Heart left ventricle (tissue), 16 donors: ENCODE results near the gene LNPK. TPM values are rescaled to one million over a fixed set of nuclear protein-coding genes. Genes with fewer than 3 reads are reported as not detected.

Experiments used
- ATAC-seq, 4 donors: fragments of 200-7000 bp; cut with Tn5 transposase; one replicate each; pipeline ENCODE4 v1.9.1; 2020 to 2022; ENCODE audit warnings: moderate library complexity in 4 of 4, mild to moderate bottlenecking in 3 of 4, moderate number of reproducible peaks in 1 of 4
- DNase-seq, 5 donors: peaks; one replicate each; pipeline ENCODE4 v3.0.0-alpha.2; 2020
- H3K27ac ChIP-seq, 12 donors: fragments of 200-600 bp; sonication (generic) in 4 of 12; one replicate each; pipeline versions ENCODE4 v1.5.0 to v1.8.0; 2016 to 2022; ENCODE audit warnings: mild to moderate bottlenecking in 2 of 12
- H3K27me3 ChIP-seq, 9 donors: fragments of 200-600 bp; sonication (generic) in 2 of 9; one replicate each; pipeline versions ENCODE4 v1.5.1 to v1.8.0; 2016 to 2022; ENCODE audit warnings: mild to moderate bottlenecking in 3 of 9
- H3K36me3 ChIP-seq, 9 donors: fragments of 200-600 bp; sonication (generic) in 2 of 9; one replicate each; pipeline versions ENCODE4 v1.5.0 to v1.8.0; 2018 to 2022; ENCODE audit warnings: mild to moderate bottlenecking in 2 of 9
- H3K4me1 ChIP-seq, 12 donors: fragments of 200-600 bp; sonication (generic) in 4 of 12; one replicate each; pipeline versions ENCODE4 v1.5.0 to v1.8.0; 2016 to 2022; ENCODE audit warnings: mild to moderate bottlenecking in 3 of 12
- H3K4me3 ChIP-seq, 12 donors: fragments of 200-600 bp; sonication (generic) in 4 of 12; one replicate each; pipeline versions ENCODE4 v1.5.0 to v1.8.0; 2017 to 2022; ENCODE audit warnings: mild to moderate bottlenecking in 9 of 12, moderate library complexity in 4 of 12
- H3K9me3 ChIP-seq, 12 donors: fragments of 200-600 bp; sonication (generic) in 4 of 12; one replicate each; pipeline versions ENCODE4 v1.5.0 to v1.8.0; 2016 to 2022; ENCODE audit warnings: mild to moderate bottlenecking in 1 of 12
- POLR2A ChIP-seq, 2 donors: fragments of 450-650 bp; IDR thresholded peaks; one replicate each; pipeline ENCODE4 v1.6.1; 2017; ENCODE audit warnings: antibody characterized with exemption in 2 of 2, mild to moderate bottlenecking in 2 of 2, moderate library complexity in 2 of 2
- WGBS, 4 donors: extraction: QIAGEN DNeasy Blood & Tissue Kit in 2 of 4; methylation state at CpG; one replicate each; pipeline versions ENCODE4 v1.1.5 to v1.1.7; 2013 to 2018; 5-methylcytosine and 5-hydroxymethylcytosine counted together
- intact Hi-C, 10 donors: fragments of 100-400 bp; cut with DNase I; formaldehyde crosslinking; loops; one replicate each; pipeline versions ENCODE4 v1.11.1 to v1.14.2; 2022
- polyA plus RNA-seq, 2 donors: library from polyadenylated mRNA; stranded (reverse); fragments of 200-250 nt; gene quantifications; one replicate each; pipeline ENCODE4 v1.2.3, GENCODE V29; 2013
- total RNA-seq, 9 donors: library from RNA; depleted of rRNA in 2 of 9; stranded (reverse); fragments of >200 nt in 2 of 9; fragmentation: NEBNext Ultra II Directional in 3 of 9; extraction: Animal tissue kit (Norgen Biotek cat#: 25700) in 3 of 9; gene quantifications; one replicate each; pipeline versions ENCODE4 v1.1.0 to v1.2.4, GENCODE V29; 2016 to 2023
- TF ChIP-seq, protein P1 (sequence below), 12 donors: fragments of 200-600 bp; sonication (generic) in 4 of 12; IDR thresholded peaks; one replicate each; pipeline versions ENCODE4 v1.5.0 to v1.8.0; 2018 to 2022; ENCODE audit warnings: antibody characterized with exemption in 12 of 12, mild to moderate bottlenecking in 5 of 12
- donor health status: ischemic (EF 13 %, LVEDD 7.1; RV severe dilation, severe dysfunction).
- donor health status: healthy with polysubstance abuse.
- donor health status: DM: no; HTN: yes; CAD: no.
- donor health status: DM: no; HTN: no; CAD: no.
- donor health status: ischemic (EF 25% LVEDD 6.9; RV normal size, moderate dysfunction).
- donor health status: ischemic (EF 25% LVEDD 5.7; RV mildly dilated, moderate dysfunction).
- donor health status: healthy.
- donor health status: DM: yes; HTN: yes; CAD: no.
- donor health status: ischemic (EF 35%, LVEDD 5.7; RV mildly dilated, moderate dysfunction).
- donor health status: nonischemic (EF 11% LVEDD 7.7; RV severe dilation, severe dysfunction).
- donor health status: DM: yes; HTN: yes; CAD: no.
- donor health status: PGD.
- donor health status: ischemic (EF 29% LVEDD 5.4; RV normal size, mild dysfunction).
- donor health status: nonischemic (EF 23%, LVEDD 6.1; RV moderate dilation, normal function).

The LNPK gene
- total and polyA plus RNA-seq, 11 donors = 5.0 to 45.6 (median 32.9) TPM

DNA sequence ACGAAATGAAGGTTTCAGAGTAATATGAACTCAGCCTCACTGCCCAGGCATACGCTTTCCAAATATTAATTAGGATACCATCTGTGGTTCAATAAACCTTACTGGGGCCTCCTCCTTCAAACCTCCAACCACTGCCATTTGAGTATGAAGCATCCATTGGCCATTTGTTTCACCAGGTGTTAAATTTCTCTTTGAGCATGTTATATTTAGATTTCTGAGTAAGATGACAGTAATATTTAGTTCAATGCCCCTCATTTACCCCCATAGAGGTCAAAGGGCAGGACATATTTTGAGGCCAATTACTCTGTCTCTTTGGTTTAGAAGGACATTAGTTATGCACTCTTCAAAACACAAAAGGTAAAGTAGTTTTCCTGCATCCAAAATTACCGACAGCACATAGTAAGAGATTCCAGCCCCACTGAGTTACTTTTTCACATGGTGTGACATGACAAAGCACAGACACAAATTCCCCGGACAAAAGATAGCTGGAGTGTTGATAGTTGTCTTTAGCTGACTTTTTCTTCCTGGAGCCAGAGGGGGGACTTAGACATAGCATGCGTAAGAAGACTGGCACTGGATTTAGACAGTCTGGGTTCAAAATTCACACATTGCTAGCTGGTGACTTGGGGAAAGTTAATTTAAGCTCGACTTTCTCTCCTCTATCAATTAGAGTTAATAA is 33.1 kb upstream of the LNPK start:
- H3K27ac ChIP-seq = peak overlapping the region in 8 of 12 donors; percentile 31 to 62 (median 40)
- no peak overlapping the region for H3K4me3 ChIP-seq
- TF ChIP-seq, protein P1, sequence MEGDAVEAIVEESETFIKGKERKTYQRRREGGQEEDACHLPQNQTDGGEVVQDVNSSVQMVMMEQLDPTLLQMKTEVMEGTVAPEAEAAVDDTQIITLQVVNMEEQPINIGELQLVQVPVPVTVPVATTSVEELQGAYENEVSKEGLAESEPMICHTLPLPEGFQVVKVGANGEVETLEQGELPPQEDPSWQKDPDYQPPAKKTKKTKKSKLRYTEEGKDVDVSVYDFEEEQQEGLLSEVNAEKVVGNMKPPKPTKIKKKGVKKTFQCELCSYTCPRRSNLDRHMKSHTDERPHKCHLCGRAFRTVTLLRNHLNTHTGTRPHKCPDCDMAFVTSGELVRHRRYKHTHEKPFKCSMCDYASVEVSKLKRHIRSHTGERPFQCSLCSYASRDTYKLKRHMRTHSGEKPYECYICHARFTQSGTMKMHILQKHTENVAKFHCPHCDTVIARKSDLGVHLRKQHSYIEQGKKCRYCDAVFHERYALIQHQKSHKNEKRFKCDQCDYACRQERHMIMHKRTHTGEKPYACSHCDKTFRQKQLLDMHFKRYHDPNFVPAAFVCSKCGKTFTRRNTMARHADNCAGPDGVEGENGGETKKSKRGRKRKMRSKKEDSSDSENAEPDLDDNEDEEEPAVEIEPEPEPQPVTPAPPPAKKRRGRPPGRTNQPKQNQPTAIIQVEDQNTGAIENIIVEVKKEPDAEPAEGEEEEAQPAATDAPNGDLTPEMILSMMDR (IDR thresholded peaks at IDR 0.05) = no peak
- TF ChIP-seq POLR2A (IDR thresholded peaks at IDR 0.05) = no peak
- peak in 2 of 5 donors; percentile 22 for DNase-seq
- H3K9me3 ChIP-seq = no peaks in the 10 kb centered on the region
- H3K4me1 ChIP-seq = peaks cover 0 to 19% (median 0%) of the 10 kb centered on the region in 12 donors
- no peaks in the 10 kb centered on the region for H3K36me3 ChIP-seq
- H3K27me3 ChIP-seq = peaks cover 0 to 8% (median 0%) of the 10 kb centered on the region in 9 donors
- 31 to 44% (median 37%) methylated on average over 6 of the region's 6 CpGs for WGBS, 4 donors
- intact Hi-C loops = no loop called here
- peak; percentile 90 to 96 (median 94) for ATAC-seq

DNA sequence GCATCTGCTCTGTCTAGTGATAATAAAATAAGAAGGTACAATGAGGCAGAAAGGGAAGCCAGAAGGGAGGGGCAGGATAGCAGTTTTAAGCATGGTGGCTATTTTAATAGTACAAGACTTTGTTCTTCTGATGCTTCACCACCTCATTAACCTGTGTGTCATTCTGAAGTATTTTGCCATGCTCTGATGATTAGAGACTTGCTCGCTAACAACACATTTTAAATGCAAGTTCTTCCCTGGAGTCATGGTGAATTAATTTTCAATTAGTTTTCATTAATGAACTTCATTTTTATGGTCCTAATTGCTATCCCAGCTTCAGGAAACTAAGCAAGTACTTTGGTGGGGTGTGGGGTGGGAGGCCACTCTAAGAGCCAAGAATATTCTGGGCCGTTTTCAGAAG is 25.7 kb upstream of the LNPK start:
- peaks cover 0 to 21% (median 0%) of the 10 kb centered on the region in 9 donors for H3K27me3 ChIP-seq

GRCh38 chr2:176025932-176026331 is 23.9 kb upstream of the LNPK start:
- TF ChIP-seq, protein P1 (IDR thresholded peaks at IDR 0.05) = no peak
- TF ChIP-seq POLR2A (IDR thresholded peaks at IDR 0.05) = no peak
- H3K4me1 ChIP-seq = no peaks in the 10 kb centered on the region
- ATAC-seq (no peak), DNase-seq (no peak)
- intact Hi-C loops = no loop called here
- H3K27ac ChIP-seq = no peak overlapping the region
- no peaks in the 10 kb centered on the region for H3K9me3 ChIP-seq
- no peak overlapping the region for H3K4me3 ChIP-seq
- no peaks in the 10 kb centered on the region for H3K36me3 ChIP-seq
- WGBS, 4 donors = 79 to 81% (median 80%) methylated on average over 4 of the region's 4 CpGs
- H3K27me3 ChIP-seq = peaks cover 0 to 22% (median 0%) of the 10 kb centered on the region in 9 donors

More for the DNA sequence above, 25.7 kb upstream of the LNPK start:
- Histone ChIP-seq H3K36me3 (no peaks in the 10 kb centered on the region), H3K4me3 (no peak overlapping the region), H3K4me1 (no peaks in the 10 kb centered on the region), H3K27ac (no peak overlapping the region), H3K9me3 (no peaks in the 10 kb centered on the region)
- intact Hi-C loops = no loop called here
- ATAC-seq (no peak), DNase-seq (no peak)
- TF ChIP-seq POLR2A (IDR thresholded peaks at IDR 0.05) = no peak
- TF ChIP-seq, protein P1 (IDR thresholded peaks at IDR 0.05) = no peak
- 57 to 73% (median 71%) methylated on average over 2 of the region's 2 CpGs for WGBS, 4 donors

DNA sequence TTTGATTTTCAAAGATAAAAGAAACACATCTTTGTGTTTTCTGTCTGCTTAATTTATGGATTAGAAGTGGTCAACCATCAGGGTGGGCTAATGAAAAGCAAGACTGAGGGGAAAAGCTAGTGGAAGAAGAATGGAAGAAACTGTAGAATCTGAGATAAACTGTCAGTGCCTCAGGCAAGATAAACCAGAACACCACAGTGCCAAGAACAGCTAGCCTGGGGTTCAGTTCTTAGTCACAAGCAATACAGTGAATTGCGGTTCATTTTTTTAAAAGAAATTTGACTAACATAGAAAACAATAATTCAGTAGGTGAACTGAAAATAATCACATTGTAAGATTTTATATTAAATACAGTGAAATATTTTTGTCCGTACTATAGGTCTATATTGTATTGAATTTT is 22.0 kb upstream of the LNPK start:
- TF ChIP-seq, protein P1 (IDR thresholded peaks at IDR 0.05) = no peak
- no peak for TF ChIP-seq POLR2A (IDR thresholded peaks at IDR 0.05)
- H3K4me1 ChIP-seq = no peaks in the 10 kb centered on the region
- ATAC-seq (no peak), DNase-seq (no peak)
- H3K9me3 ChIP-seq = no peaks in the 10 kb centered on the region
- 82 to 88% (median 82%) methylated on average over 2 of the region's 2 CpGs for WGBS, 4 donors
- peaks cover 0 to 22% (median 0%) of the 10 kb centered on the region in 9 donors for H3K27me3 ChIP-seq
- H3K36me3 ChIP-seq = no peaks in the 10 kb centered on the region
- no peak overlapping the region for H3K27ac ChIP-seq
- H3K4me3 ChIP-seq = no peak overlapping the region
- intact Hi-C loops = no loop called here
